Activated effector memory CD4-positive, alpha-beta T cell treated with anti-CD3 and anti-CD28 coated beads, Interleukin-2, amount 50 U/mL, for 16 hours (primary cell): Measurements from ENCODE around the gene VAX1.

Source experiments
- DNase-seq: peaks from one replicate; pipeline ENCODE4 v3.0.0-alpha.2; 2020

VAX1 gene

DNA sequence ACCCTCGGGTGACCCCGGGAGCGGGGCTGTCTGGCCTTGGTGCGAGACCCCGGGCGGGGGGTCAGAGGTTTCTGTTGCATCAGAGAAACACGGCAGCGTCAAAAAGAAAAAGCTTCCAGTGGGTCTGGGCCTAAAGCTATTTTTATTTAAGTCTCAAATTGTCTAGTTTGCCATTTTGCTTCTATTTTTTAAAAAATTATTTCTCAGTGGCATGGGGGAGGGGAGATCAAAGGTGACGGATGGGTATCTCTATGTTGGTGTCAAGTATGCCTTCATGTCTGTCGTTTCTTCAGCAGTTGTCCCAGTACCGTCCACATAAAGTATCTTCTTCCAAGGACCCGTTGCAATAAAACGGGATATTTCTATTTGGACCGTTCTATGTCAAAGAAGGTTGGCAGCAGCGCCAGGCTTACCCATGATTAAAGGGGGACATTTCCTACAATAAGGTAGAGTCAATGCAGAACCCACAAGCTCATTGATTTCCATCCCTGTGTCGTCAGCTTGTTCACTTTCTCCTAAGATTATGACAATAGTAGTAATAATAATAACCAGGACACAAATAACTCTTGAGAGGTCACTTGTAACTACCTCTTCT is 26.0 kb upstream of the VAX1 start:
- no peak for DNase-seq

GRCh38 chr10:117163061-117163953 is 25.2 kb upstream of the VAX1 start:
- DNase-seq, result no peak

DNA sequence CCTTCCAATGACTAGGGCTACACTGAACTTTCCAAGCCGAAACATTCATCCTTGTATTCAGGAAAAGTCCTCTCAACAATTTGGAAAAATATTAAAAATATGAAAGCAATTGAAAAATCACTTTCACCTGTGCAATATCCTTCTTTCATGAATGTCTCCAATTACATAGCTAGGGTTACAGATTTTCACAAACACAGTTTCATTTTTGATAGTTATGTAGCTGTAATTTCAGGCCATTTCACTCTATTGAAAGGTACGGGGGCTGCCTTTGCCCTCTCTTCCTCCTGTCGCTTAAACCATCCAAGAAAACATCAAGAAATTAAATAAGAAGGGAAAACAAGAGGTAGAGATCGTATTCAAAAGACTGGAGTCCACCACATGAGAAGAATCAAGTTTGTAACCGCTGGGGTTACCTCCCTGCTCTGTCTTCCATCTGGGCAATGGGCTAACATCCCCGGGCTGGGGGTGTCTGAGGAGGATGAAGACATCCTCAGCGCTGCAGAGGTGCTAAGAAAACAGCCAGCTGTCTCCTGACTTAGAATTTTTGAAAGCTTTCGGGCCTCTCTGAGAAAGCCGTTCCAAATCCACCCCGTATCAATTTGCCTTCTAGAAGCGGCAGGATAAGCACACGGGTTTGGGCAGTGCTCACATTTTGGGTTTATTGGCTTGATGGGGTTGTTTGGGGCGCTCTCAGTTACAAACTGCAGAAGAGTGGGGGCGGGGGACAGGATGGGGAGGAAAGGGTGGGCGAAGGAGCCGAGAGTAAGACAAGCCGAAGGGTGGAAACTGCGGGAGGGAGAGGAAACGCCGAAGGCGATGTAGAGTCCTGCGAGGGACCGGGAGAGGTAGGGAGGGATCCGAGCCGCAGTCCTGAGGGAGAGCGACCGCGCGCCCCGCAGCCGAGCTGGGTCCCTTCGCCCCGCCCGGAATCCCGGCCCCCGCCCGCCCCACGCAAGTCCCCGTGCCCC is 24.3 kb upstream of the VAX1 start:
- no peak for DNase-seq

- no peak for DNase-seq
Observed at GRCh38 chr10:117161386-117162033, 23.4 kb upstream of the VAX1 start.

DNA sequence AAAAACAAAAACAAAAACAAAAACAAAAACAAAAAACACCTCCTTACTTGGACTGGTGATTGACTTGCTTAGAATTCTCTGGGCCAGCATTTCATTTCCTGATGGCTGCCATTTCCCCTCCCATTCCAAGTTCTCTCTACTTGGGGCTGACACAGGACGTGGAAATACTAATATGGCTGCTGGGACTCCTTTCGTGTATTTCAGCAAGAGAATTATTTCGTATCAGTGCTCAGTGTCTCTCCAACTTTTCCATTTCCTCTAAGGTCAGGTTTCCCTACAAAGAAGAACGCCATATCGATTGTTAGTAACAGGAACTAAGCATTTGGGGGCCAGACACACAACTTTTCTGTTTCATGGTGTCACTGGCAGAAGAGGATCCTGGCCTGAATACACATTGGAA is 22.5 kb upstream of the VAX1 start:
- no peak for DNase-seq

DNA sequence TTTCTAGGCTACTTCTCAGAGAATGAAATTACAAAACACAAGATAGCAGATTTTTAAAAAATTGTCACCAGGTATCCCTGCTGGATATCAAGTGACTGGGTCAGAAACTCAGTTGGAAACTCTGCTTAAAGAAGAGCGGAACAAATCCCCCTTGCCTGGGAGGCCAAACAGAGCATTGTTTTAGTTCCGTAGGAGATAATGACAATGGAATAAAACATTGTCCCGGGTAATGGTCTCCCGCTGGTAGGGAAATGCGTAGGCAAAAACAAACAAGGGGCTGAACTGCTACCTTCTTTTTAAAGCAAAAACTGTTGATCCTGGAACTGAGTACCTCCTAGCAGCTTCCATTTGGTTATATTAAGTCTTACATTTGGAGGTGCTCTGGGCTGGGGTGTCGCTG is 21.3 kb upstream of the VAX1 start:
- no peak for DNase-seq

GRCh38 chr10:117158297-117158696 is 20.2 kb upstream of the VAX1 start:
- no peak for DNase-seq

- DNase-seq, result no peak
Observed at GRCh38 chr10:117152668-117153067, 14.6 kb upstream of the VAX1 start.

GRCh38 chr10:117148284-117148683 is 10.2 kb upstream of the VAX1 start:
- no peak for DNase-seq

- no peak for DNase-seq
Observed at GRCh38 chr10:117145019-117145418, 6.9 kb upstream of the VAX1 start.

- DNase-seq, result no peak
Observed at GRCh38 chr10:117143103-117143823, 5.2 kb upstream of the VAX1 start.

- DNase-seq, result no peak
Observed at GRCh38 chr10:117140525-117140902, 2.4 kb upstream of the VAX1 start.

DNA sequence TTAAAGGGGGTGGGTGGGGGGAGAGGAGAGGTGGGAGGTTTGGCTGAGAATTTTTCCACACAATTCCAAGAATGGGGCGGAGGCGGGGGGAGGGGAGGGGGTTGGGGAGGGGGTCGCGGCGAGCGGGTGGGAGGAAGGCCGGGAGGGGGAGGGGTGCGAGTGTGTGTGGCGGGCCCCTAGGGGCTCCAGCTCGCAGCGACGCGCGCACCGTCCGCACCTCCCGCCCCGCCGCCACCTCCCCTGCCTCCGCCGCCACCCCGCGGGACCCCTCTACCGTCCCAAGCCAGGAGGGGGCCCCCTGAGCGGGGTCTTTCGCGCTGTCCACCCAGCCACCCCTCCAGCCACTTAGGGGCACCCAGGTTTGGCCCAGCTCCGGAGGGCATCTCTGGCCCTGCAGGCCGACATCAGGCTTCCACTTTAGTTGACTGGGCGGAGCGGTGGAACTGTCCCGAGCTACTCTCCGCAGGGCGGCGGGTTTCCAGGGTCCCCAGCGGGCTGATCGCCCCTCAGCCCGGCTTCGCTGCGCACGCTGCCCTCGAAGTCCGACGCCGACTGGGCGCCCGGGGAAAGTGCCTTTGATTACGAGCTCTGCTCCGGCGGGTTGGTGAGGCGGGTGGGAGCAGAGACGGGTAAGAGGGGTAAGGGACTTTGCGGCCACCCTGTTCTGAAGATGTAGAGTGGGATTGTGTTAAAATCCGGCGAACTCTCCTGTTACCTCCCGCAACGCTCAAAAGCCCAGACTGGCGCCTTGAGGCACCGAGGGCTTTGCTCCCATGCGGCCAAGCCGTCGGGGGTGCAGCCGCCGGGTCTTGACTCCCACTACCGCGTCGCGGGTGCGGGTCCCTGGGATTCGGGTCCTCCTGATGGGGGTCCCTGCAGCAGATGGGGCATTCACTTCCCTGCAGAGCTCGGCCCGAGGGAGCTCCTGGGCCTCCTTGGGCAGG is 1.8 kb upstream of the VAX1 start:
- no peak for DNase-seq

- DNase-seq, result no peak
Observed at GRCh38 chr10:117138838-117139580, 939 bp upstream of the VAX1 start.

DNA sequence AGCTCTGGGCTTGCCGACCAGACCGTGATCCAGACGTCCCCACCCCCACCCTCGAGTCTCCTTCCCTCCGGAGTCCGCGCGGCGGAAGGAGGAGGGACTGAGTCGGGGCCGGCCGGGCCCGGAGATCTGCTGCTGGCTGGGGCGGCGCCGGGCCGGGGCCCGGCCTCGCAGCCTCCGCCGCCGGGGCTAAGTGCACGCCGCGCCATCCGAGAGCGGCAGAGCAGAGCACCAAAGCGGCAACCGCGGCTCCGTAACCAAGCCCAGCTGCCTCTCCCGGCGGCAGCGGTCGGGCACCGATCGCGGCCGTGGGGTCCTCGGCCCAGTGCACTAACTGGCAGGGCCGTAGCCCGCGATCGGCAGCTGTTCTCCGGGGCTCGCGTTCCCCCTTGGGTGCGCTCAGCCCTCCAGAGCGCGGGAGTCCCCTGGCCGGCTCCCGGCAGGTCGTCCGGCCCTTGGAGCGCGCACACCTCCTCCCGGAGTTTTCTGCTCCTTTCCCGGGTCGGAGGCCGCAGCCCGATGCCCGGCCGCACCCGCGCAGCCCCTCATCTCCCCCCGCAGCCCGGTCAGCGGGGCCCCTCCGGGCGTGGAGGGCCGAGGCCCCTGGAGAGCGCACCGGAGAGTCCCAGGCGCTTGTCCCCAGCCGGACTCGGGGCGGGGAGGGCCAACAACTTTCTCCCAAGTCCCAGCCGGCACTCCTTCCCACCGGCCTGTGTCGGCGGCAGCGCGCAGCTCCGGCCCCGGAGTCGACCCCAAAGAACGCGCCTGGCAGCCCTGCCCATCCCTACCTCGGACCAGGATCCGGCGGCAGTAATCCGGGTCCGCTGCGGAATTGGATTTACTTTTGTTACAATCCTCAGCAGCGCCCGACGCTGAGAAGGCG is 799 bp downstream of the VAX1 start:
- DNase-seq, result no peak

DNA sequence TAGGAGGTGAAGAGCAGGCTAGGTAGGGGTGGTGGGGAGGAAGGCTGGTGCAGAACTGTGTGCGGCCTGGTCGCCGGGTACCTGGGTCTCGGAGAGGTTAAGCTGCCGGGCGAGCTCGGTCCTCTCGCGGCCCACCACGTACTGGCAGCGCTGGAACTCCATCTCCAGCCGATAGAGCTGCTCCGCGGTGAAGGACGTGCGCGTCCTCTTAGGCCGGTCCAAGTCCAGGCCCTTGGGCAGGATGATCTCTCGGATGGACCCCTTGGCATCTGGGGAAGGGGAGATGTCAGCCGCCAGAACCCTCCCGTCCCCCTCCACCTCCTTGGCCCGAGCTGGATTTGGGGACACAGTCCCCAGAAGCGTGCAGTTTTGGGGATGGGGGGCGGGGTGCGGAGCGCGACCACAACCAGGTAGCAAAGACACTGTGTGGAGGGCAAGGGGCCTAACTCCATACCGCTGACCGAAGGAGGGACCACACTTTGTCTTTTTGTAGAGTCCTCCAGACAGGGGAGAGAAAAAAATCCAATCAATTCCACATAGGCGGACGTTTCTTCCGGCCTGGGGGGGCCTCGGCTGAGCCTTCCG is 1.6 kb downstream of the VAX1 start:
- DNase-seq, result no peak

- DNase-seq, result no peak
Observed at GRCh38 chr10:117135480-117136140, 2.5 kb downstream of the VAX1 start.

DNA sequence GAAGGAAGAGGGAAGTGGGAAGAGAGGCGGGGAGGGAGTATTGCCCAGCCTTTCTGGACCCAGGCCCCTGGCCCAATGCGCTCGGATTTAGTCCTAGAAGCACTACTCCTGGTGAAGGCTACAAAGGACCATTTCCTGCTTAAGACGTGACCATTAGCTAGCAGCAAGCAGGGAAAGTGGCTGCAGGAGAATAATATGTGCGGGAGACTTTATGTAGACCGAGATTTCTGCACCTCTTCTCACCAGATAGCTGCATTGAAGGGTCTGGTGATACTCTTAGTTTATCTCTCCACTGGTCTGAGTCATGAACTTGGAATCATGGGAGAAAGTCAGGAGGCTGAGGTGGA is 3.1 kb downstream of the VAX1 start:
- no peak for DNase-seq
